ENCODE results near the gene HERC2.
A peak's percentile ranks its signal among the peaks of the same experiment; 100 is the strongest.

Gene HERC2

DNA sequence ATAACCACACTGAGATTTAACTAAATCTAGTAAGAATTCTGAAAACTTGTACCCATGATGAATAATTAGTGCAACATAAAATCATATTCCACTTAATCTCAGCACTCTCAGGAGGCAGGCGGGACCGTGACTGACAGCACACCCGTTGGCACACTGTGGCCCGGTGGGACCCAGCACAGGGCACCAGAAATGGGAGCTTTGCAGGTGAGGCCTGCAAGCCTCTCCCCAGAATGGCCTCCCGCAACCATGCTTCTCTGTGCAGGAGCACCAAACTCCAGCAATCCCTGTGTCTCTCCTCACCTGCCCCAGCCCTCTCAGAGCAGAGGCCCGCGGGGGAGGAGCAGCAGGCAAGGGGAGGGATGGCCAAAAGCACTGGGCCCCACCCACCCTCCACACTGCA is 191.3 kb downstream of the HERC2 start:
- no peak overlapping the region for H3K4me3 ChIP-seq (replicated peaks; ENCODE audit: low read depth, low read length)
- TF ChIP-seq CTCF (IDR thresholded peaks at IDR 0.05; ENCODE audit: low read depth, low read length, missing control alignments) = no peak
- DNase-seq (ENCODE audit: extremely low read depth, low read depth) = no peak

DNA sequence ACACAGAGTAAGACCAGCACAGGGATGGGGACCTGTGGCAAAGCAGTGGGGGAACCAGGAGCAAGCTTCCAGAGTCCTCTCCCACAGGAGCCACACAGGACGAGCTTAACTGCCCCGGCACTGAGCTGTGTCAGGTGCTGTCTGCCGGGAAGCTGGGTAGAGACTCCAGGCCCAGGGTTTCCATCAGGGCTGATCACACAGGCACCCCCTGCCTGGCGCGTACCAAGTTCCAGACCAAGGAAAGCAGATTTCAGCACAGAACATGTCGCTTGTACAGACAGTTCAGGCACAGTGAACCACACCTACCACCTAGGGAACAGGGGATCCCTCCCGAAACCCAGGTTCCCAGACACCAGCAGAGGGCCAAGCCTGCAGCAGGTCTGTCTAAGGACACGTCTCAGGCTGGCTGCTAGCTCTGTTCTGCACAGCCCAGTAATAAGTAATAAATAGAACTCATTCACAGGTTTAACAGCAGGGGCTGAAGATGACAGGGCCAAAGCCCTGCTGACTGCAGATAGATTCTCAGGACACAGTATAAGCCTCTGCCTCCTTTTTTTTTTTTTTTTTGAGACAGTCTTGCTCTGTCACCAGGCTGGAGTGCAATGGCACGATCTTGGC is 192.6 kb downstream of the HERC2 start:
- TF ChIP-seq CTCF (IDR thresholded peaks at IDR 0.05; ENCODE audit: low read depth, low read length, missing control alignments) = no peak
- no peak for DNase-seq (ENCODE audit: extremely low read depth, low read depth)

GRCh38 chr15:28128031-28128430 is 193.9 kb downstream of the HERC2 start:
- no peak for TF ChIP-seq CTCF (IDR thresholded peaks at IDR 0.05; ENCODE audit: low read depth, low read length, missing control alignments)
- no peak overlapping the region for H3K4me3 ChIP-seq (replicated peaks; ENCODE audit: low read depth, low read length)
- no peak for DNase-seq (ENCODE audit: extremely low read depth, low read depth)

More for the DNA sequence above, 192.6 kb downstream of the HERC2 start:
- H3K4me3 ChIP-seq (replicated peaks; ENCODE audit: low read depth, low read length) = no peak overlapping the region

DNA sequence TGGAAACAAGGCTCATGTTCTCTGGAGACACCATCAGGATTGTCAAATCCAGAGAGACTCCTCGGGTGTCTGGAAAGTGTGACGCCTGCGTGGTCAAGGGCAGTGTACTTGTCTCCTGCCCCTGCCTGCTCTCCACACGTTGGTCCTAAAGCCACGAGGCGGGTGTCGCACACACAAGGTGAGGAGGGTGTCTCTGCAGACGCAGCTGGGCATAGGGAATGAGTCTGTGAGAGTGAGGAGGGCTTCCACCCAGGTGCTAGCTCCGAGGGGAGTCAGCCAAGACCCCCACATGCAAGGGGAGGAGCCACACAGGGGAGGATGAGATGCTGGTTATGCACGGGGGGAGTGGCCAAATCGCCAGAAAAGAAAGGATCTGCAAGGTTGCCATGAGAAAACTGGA is 194.9 kb downstream of the HERC2 start:
- no peak overlapping the region for H3K4me3 ChIP-seq (replicated peaks; ENCODE audit: low read depth, low read length)
- no peak for TF ChIP-seq CTCF (IDR thresholded peaks at IDR 0.05; ENCODE audit: low read depth, low read length, missing control alignments)
- DNase-seq (ENCODE audit: extremely low read depth, low read depth) = no peak

GRCh38 chr15:28125673-28126651 is 196.0 kb downstream of the HERC2 start:
- peak; percentile 60 for TF ChIP-seq CTCF (IDR thresholded peaks at IDR 0.05; ENCODE audit: low read depth, low read length, missing control alignments)
- no peak overlapping the region for H3K4me3 ChIP-seq (replicated peaks; ENCODE audit: low read depth, low read length)
- peak; percentile 25 for DNase-seq (ENCODE audit: extremely low read depth, low read depth)

GRCh38 chr15:28124841-28125240 is 197.1 kb downstream of the HERC2 start:
- no peak for DNase-seq (ENCODE audit: extremely low read depth, low read depth)
- no peak for TF ChIP-seq CTCF (IDR thresholded peaks at IDR 0.05; ENCODE audit: low read depth, low read length, missing control alignments)
- no peak overlapping the region for H3K4me3 ChIP-seq (replicated peaks; ENCODE audit: low read depth, low read length)

Measured in HFF-Myc (cell line).